ENCODE results near the gene SCP2D1.
"Not testable (repeated sequence)": the region's sequence is repeated elsewhere in the genome, so short reads cannot be mapped to it uniquely, and the experiment has no call there.

SCP2D1 gene

DNA sequence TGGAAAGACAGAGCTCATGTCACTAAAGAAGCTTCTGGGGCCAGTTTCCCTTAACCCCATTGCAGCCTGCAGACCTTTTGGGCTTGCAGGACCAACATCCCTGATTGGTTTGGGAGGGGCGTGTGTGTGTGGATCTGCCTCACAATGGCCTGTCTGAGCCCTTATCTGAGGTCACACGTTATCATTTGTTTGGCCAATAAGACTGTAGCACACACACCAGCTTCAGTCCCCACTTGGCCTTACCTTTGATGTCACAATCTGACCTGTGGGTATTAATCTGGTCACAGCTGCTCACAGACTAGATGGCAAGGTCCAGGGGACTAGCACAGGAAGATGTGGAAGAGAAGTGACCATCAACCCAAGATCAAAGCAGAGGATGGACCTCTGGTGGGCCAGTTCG lies at the start of gene SCP2D1:
TSS of gene SCP2D1 (plus strand) at position 301 of the 400 bp plus-strand sequence. CDS start at position 334, 33 bp downstream.
- FAIRE-seq (no peak), DNase-seq (ENCODE audit: low spot score) (no peak)

DNA sequence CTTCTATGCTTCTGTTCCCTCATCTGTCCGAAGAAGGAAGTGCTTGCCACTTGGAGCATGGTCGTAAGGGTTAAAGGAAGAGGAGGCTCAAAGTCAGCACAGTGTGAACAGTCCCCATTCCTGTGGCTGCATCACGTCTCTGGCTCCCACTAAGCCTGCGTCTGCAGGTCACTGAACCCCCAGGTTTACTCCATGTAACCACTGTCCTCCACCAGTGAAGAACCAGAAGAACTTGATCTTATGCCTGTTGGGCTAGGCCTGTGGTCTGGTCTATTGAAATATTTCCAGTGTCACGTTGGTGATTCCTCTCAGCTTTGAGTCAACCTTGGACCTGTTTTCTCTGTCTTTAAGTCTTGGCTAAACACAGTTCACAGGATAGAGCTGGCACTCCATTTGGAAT lies 45.9 kb upstream of the SCP2D1 start:
- FAIRE-seq (no peak), DNase-seq (ENCODE audit: low spot score) (no peak)

DNA sequence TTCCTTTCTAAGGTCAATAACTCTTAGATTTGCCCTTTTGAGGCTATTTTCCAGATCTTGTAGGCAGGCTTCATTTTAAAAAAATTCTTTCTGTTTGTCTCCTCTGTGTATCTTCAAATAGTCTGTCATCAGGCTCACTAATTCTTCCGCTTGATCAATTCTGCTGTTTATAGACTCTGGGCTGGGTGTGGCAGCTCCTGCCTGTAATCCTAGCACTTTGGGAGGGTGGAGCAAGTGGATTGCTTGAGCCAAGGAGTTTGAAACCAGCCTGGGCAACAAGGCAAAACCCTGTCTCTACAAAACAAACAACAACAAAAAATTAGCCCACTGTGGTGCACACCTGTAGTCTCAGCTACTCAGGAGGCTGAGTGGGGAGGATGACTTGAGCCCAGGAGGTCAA lies 40.0 kb upstream of the SCP2D1 start:
- no peak for FAIRE-seq
- no peak for DNase-seq (ENCODE audit: low spot score)

DNA sequence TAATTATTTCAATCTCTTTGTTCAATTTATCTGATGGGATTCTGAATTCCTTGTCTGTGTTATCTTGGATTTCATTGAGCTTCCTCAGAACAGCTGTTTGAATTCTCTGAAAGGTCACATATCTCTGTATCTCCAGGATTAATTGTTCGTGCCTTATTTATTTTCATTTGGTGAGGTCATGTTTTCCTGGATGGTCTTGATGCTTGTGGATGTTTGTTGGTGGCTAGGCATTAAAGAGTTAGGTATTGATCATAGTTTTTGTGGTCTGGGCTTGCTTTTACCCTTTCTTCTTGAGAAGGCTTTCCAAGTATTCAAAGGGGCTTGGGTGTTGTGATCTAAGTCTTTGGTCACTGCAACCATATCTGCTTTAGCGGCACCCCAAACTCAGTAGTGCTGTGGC lies 39.4 kb upstream of the SCP2D1 start:
- no peak for FAIRE-seq
- no peak for DNase-seq (ENCODE audit: low spot score)

DNA sequence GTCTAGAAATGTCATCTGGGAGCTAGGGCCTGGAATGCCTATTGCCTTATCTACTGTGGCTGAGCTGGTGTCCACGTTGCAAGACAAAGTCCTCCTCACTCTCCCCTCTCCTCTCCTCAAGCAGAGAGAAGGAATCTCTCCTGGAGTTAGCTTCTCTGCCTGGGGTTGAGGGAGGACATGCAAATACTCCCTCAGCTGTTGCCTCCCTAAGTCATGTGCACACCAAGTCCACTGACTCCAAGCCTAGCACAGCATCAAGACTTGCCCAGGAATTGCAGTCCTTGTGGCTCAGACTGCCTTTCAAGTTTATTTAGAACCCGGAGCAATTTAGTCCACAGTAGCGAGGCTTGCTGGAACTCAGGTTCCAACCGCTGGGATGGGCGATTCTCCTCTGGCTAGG lies 38.0 kb upstream of the SCP2D1 start:
- no peak for DNase-seq (ENCODE audit: low spot score)
- FAIRE-seq = no peak

DNA sequence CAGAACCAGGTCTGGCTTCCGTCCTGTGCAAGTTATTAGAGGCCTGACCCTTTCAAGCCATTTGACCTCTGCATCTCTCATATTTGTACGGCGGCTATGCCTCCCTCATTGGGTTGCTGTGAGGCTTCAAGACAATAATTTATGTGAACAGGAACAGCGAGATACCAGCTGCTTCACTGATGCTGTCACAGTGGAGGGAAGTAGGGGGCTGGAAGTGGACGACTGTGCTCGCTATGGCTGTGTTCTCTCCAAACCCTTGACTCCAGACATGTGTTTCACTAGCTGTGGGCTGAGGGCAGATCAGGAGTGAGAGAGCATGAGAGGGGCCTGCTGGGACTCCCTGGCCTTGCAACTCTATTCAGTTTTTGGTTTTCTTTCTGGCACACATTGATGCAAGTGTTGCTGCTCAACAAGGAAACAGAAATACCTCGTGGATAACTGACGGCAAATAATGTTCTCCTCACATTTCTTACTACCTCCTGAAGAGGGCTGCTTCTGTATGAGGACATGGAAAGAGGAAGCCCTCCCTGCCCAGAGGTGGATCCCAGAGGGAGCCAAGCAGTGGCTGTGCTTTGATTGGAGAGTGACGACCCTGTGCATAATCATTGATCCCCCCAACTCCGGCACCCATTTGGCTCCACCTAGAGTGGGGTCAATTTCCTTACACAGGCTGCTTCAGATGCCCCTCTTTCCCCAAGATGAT lies 34.7 kb upstream of the SCP2D1 start:
- DNase-seq (ENCODE audit: low spot score) (no peak), FAIRE-seq (no peak)

DNA sequence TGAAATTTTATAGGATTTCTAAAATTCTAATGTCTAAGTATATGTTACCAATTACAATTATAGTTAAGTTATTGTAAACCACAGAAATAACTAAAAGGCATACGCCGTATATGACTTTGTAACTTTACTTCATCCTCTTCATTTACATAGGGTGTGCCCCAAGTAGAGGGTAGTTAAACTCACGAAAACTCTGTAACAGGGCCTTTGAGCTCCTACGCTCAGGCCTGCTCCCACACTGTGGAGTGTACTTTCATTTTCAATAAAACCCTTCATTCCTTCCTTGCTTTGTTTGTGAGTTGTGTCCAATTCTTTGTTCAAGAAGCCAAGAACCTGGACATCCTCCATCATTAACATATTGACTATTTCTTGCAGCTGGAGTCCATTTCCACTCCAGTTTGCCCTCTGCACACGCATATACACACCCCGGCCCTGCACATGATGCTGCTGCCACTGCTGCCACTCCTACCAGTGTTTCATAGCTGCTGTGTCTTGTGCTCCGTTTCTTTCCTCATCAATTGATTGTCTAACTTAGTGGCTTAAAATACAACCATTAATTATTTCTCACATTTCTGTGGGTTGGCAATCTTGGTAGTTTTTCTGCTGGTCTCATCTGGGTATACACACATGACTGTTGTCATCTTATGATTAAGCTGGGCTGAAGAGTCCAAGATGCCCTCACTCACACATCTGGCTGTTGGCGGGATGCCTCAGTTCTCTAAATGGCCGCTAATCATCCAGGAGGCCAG lies 33.0 kb upstream of the SCP2D1 start:
- FAIRE-seq (no peak), DNase-seq (ENCODE audit: low spot score) (no peak)

DNA sequence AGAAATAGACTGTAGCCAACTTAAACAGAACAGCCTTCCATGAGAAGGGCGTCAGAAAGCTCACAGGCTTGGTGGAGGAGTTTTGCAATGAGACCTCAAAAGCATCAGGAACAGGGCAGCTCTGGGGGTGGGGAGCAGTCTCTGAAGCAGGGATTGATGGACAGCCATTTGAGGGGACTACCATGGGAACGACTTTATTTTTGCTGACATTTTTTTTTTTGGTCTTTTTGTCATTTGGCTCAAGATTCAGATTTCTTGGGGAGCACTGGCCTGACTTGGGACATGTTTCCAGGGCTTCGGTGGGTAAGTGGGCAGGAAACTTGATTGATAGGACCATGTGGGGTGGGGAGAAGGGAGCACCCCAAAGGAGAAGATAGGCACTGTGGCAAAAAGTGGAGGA lies 32.1 kb upstream of the SCP2D1 start:
- DNase-seq (ENCODE audit: low spot score) (no peak), FAIRE-seq (no peak)

DNA sequence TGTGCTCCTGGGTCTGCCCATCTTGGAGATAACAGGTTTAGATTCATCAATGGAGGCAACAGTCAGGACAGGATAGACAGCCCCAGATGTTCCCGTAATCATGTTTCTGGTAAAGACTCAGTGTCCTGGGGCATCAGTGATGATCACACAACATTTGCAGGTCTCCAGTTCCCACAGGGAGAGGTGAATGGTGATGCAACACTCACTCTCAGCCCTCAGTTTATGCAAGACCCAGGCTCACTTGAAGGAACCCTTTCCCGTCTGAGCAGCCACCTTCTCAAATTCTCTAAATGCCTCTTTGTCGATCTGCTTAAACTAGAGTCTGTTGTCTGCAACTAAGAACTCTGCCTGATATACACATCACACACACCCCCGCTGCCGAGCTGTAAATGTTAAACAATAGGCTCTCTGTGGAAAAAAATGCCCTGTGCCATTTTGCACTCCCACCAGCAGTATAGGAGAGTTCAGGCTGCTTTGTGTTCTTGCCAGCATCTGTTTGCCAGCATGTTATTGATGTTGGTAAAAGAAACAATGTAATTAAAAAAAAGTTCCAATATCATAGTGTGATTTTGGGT lies 30.1 kb upstream of the SCP2D1 start:
- FAIRE-seq = no peak
- DNase-seq (ENCODE audit: low spot score) = no peak

DNA sequence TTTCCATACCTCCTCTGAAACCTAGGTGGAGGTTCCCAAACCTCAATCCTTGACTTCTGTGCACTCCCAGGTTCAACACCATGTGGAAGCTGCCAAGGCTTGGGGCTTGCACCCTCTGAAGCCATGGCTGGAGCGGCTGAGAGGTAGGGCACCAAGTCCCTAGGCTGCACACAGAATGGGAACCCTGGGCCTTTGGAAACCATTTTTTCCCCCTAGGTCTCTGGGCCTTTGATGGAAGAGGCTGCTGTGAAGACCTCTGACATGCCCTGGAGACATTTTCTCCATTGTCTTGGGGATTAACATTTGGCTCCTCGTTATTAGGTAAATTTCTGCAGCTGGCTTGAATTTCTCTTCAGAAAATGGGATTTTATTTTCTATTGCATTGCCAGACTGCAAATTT lies 26.5 kb upstream of the SCP2D1 start:
- DNase-seq (ENCODE audit: low spot score); FAIRE-seq: not testable (repeated sequence)

DNA sequence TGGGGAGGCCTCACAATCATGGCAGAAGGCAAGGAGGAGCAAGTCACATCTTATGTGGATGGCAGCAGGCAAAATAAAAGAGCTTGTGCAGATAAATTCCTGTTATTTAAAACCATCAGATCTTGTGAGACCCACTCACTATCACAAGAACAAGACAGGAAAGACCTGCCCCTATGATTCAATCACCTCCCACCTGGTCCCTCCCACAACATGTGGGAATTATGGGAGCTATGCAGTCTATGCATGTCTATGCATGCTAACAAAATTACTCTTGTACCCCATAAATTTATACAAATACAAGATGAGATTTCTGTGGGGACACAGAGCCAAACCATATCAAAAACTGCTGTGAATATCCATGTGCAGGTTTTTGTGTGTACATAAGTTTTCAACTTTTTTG lies 25.6 kb upstream of the SCP2D1 start:
- no peak for DNase-seq (ENCODE audit: low spot score)
- no peak for FAIRE-seq

DNA sequence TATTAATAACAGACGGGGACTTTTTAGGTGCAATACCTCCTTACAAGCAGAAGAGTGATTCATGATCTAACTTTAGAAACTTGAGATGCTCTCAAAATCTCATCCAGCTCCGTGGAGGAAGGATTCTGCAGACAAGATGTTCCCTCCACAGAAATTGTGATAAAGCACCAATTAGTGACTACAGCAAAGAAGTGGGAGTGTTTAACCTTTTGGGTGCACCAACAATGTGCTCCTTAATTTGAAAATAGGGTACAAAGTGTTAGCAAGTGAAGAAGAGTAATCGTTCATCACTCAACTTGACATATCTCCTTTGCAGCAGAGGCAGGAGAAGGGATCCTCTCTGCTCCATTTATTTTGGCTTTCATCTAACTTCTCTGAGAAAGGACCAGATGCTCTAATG lies 22.8 kb upstream of the SCP2D1 start:
- no peak for DNase-seq (ENCODE audit: low spot score)
- FAIRE-seq = no peak

DNA sequence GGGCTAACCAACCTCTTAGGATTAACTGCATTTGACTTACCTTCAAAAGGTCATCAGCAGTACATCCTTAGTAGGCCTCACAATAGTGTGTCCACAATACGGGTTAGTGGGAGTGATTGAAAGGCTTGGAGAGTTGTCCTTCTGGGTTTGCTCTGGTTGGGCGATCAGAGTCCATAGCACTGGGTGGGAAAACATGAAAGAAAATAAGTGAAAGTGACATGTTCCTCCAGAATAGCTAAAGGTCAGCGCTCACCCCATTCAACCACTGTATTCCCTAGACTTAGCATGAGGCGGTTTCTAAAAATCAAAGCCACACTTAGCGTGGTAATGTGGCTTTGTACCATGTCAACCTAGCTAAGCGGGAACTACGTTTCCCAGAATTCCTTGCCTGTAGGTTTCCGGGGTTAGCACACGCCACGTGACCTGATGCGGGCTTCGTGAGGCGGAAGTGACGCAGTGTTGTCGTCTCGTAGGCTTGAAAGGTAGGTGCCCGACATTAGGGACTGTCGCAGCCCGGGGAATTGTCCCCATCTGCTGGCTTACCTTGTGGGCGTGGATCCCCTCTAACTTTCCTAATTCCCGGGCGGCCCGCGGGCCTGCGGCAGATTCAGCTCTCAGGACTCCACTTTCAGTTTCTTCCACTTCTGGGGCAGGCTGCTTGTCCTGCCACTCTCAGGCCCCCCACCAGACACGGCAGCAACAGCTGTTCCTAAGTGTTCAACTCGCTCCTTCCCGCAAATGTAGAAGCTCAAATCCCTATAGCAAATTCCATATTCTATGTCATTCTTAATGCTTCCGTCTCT lies 19.8 kb upstream of the SCP2D1 start:
- FAIRE-seq = peak; percentile 12
- peak; percentile 72 for DNase-seq (ENCODE audit: low spot score)

DNA sequence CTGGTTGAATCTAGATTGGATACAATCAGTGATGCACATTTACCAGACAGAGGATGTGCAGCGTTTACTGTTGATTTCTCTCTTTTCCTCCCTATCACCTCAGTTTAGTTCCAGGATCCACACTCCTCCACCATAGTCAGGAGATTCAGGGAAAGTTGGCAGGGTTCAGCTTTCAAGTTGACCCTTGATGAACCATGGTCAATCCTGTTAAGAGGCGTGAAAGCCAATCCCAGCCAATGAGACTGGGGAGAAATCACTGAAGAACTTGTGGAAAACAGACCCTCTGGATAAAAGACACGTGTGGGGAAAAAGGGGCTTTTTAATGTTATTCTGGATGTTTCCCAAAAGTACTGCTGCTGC lies 19.2 kb upstream of the SCP2D1 start:
- FAIRE-seq = no peak
- DNase-seq (ENCODE audit: low spot score) = no peak

DNA sequence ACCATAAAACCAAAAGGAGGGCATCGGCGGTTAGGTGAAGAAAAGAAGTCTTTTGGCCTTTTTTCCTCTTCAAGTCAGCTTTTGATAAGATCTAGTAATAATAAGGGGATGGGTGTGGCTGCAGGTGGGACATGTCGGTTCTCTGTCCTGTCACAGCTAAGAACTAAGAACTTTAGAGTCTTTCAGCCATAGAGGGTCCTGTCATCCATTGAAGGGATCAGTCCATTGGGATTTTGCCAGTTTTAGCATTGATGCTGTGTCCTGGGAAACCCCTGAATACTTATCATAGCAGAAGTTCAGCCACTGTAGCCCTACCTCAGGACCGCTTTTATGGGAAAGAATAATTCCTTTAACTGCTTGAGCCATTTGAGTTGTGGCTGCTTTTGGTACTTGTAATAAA lies 18.2 kb upstream of the SCP2D1 start:
- no peak for DNase-seq (ENCODE audit: low spot score)
- FAIRE-seq = no peak

DNA sequence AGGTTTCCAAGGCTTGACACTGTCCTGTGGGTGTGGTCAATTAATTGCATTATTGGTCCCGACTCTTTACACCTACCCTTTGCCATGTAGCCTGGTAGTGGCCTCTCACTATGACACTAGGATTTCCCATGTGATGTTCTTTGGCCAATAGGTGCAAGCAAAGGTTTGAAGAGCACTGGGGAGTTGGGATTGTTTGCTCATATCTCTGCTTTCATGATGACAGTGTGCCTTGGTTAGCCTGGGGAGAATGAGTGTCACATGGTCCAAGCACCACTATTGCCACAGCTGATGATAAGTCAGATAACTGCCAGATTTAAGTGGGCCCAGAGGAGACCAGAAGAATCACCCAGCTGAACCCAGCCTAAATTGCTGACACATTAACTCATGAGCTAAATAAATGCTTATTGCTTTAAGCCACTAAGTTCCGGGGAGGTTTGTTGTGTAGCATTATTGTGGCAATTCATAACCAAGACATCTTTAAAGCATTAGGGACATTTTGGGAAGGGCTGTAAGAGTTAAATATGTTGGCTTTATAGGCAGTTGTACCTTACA lies 17.2 kb upstream of the SCP2D1 start:
- DNase-seq (ENCODE audit: low spot score) (no peak), FAIRE-seq (no peak)

DNA sequence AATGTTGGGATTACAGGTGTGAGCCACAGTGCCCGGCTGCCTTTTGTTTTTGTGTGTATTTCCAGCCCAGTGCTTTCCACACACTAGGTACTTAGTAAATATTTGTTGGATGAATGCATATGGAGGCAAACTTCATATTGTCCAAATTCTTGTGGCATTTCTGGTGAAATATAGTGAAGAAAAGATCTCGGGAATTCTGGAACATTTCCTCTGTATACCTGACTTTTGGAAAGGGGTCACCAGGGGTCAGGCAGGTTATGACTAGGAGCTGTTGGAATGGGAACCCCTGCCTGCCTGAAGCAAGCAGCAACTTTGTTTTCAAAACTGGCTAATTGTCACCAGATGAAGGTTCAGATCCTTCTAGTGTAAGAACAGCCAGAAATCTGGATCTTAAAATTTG lies 12.1 kb upstream of the SCP2D1 start:
- DNase-seq (ENCODE audit: low spot score) (no peak), FAIRE-seq (no peak)

DNA sequence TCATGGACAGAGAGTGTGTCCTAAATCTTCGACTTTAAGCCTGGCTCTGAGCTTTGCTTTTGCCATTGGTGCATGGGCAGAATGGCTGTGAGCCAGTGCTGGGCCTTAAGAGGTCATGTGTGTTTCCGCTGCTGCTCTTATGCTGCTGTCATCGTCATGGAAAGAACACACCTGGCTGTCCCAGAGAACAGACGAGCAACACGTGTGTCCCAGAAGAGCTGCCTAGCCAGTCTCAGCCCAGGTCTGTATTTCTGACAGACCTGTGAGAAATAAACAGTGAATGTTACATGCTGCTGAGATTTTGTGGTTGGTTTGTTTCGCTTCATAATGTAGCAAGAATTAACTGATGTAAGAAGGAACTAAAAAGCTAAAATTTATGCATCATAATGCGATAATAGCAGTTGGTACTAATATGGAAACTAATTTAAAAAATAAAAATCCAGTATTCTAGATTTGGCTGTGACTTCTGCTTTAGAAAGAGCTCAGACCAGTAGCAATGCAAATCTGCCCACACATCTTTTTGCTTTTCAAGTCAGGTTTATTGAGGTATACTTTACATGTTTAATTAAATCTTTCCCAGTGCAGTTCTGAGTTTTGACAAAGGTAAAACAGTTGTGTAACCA lies 11.5 kb upstream of the SCP2D1 start:
- no peak for DNase-seq (ENCODE audit: low spot score)
- FAIRE-seq = no peak

DNA sequence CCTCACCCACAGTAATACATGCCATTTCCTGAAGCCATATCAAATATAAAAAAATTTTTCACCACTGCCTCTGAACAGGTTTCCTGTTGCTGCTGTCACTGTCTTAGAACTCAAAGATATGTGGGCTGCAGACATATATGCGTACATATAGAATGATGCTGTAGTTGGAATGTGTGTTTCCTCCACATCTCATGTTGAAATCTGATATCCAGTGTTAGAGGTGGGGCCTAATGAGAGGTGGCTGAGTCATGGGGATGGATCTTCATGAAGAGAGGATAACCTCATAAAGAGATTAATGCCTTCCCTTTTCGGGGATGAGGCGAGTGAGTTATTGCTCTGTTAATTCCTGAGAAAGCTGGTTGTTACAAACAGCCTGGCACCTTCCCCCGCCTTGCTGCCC lies 7.7 kb upstream of the SCP2D1 start:
- no peak for FAIRE-seq
- no peak for DNase-seq (ENCODE audit: low spot score)

DNA sequence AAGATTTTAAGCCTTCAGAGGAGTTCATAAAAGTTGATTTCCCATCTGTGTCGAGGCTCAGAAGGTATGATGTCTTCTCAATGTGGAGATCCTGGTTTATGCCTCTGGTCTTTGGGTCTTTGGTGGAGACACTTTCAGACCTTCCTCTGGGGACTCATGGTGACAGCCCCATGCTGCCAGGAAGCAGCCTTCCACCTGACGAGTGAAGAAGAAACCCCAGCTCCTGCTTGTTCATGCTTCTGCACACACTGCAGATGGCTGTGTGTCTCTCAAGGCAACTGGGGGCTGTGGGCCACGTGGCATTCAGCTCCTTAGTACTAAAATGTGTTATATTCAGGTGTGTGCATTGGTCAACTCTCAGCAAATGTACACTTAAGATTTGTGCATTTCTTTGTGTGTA lies 4.9 kb upstream of the SCP2D1 start:
- FAIRE-seq (no peak), DNase-seq (ENCODE audit: low spot score) (no peak)

DNA sequence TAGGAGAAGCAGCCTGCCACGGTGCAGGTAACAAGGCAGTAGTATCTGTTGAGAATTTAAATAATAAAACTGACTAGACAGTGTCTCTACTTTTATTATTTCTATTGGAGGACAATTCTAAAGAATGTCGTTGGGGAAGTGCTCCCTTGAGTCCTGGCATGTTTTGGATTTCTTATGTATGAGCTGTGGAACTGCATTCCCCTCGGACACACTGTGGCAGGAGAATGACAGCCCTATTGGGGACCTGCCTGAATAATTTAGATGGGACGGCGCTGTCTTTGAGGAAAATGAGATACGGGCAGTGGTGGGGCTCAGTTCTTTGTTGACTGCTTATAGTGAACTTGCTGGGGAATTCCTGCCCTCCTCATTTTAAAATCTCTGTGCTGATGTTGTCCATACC lies 2.4 kb upstream of the SCP2D1 start:
- FAIRE-seq (no peak), DNase-seq (ENCODE audit: low spot score) (no peak)
